Measurements from ENCODE around the gene ADAMTS7. TPM values are rescaled to one million over a fixed set of nuclear protein-coding genes. Genes with fewer than 3 reads are reported as not detected.
"Not testable (repeated sequence)": the region's sequence is repeated elsewhere in the genome, so short reads cannot be mapped to it uniquely, and the experiment has no call there.

The ADAMTS7 gene
- total RNA-seq, 1 experiment from 2014 or later = 4.2 TPM

DNA sequence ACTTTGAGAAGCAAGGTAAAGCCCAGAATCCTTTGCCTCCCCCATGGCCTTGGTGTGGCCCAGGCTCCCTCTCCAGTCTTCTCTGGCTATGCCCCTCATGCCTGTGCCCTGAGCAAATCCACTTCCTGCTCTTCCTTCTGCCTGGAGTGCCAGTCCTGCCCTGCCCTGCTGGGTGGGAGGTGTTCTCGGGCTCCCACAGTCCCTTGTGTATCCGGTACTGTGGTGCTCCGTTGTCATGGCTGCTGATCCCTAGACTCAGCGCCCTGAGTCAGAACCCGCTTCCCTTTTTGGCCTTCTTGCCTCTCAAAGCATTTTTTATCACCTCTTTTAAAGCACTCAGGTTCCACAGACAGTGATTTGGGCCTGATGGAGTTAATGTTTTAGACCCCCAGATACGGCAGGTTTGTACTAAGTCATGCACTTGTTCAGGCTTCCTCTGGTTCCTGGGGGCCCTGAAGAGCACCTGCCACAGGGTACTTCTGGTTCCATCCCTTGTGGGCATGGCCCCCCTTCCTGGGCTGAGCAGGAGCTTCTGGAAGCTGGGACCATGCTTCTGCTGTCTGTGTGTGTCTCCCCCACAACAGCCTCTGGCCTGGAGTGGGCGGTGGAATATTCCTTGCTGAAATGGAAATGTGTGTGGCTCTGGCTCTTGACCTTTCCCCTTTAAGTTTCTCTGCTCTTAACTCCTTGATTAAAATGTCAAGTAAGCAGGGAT lies 29.6 kb upstream of the ADAMTS7 start:
- H3K79me2 ChIP-seq (ENCODE audit: low read length) = no peaks in the 10 kb centered on the region
- no peaks in the 10 kb centered on the region for H3K36me3 ChIP-seq (ENCODE audit: low read depth, low read length)
- H3K9me2 ChIP-seq (replicated peaks; ENCODE audit: low read length) = no peaks in the 10 kb centered on the region
- no peak overlapping the region for H3K9ac ChIP-seq (ENCODE audit: low read length)
- no peak overlapping the region for H3K27ac ChIP-seq (ENCODE audit: low read length)
- no peak for ATAC-seq
- H4K20me1 ChIP-seq (ENCODE audit: low read length) = no peaks in the 10 kb centered on the region
- H3K4me2 ChIP-seq (ENCODE audit: low read length) = no peak overlapping the region
- intact Hi-C loops (cut with micrococcal nuclease) = no loop called here
- TF ChIP-seq EZH2 (IDR thresholded peaks at IDR 0.05; ENCODE audit: low read length, unreplicated experiment) (no peak), EZH2phosphoT487 (IDR thresholded peaks at IDR 0.05; ENCODE audit: borderline replicate concordance, low read length) (no peak), CTCF (conservative IDR thresholded peaks at IDR 0.05; ENCODE audit: low read depth, low read length) (no peak)
- H3K4me3 ChIP-seq (ENCODE audit: low read length) = no peak overlapping the region
- no peak overlapping the region for H2AFZ ChIP-seq (ENCODE audit: low read length)
- CTCF ChIA-PET = no interaction called here
- no peaks in the 10 kb centered on the region for H3F3A ChIP-seq (ENCODE audit: low read length, unreplicated experiment)
- no peaks in the 10 kb centered on the region for H3K4me1 ChIP-seq (ENCODE audit: insufficient read depth, low read length)
- POLR2A ChIA-PET (ENCODE audit: unreplicated experiment) = no interaction called here
- no peaks in the 10 kb centered on the region for H3K27me3 ChIP-seq (ENCODE audit: low read length)
- DNase-seq = no peak
- BruUV-seq (replicated peaks) = no TSS peak
- no peaks in the 10 kb centered on the region for H3K9me3 ChIP-seq (ENCODE audit: low read length)

DNA sequence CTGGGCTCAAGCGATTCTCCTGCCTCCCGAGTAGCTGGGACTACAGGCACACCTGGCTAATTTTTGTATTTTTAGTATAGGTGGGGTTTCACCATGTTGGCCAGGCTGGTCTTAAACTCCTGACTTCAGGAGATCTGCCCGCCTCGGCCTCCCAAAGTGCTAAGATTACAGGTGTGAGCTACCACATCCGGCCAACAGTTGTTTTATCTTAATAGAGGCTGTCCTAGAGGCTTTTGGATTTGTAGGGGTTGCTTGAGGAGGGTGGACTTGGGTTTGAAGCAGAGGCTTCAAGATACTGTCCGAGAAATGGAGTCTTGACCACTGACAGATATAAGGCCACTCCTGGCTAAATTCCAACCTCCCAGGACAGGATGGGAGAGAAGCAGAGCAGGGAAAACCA lies 27.9 kb upstream of the ADAMTS7 start:
- H4K20me1 ChIP-seq (ENCODE audit: low read length); H3F3A ChIP-seq (ENCODE audit: low read length, unreplicated experiment); H2AFZ ChIP-seq (ENCODE audit: low read length); H3K27ac ChIP-seq (ENCODE audit: low read length); H3K27me3 ChIP-seq (ENCODE audit: low read length); POLR2A ChIA-PET (ENCODE audit: unreplicated experiment); H3K9me2 ChIP-seq (replicated peaks; ENCODE audit: low read length); H3K9me3 ChIP-seq (ENCODE audit: low read length); H3K36me3 ChIP-seq (ENCODE audit: low read depth, low read length); H3K4me2 ChIP-seq (ENCODE audit: low read length); CTCF ChIA-PET; H3K4me1 ChIP-seq (ENCODE audit: insufficient read depth, low read length); BruUV-seq (replicated peaks); H3K9ac ChIP-seq (ENCODE audit: low read length); DNase-seq; H3K79me2 ChIP-seq (ENCODE audit: low read length); intact Hi-C loops (cut with micrococcal nuclease); H3K4me3 ChIP-seq (ENCODE audit: low read length); ATAC-seq: not testable (repeated sequence)

DNA sequence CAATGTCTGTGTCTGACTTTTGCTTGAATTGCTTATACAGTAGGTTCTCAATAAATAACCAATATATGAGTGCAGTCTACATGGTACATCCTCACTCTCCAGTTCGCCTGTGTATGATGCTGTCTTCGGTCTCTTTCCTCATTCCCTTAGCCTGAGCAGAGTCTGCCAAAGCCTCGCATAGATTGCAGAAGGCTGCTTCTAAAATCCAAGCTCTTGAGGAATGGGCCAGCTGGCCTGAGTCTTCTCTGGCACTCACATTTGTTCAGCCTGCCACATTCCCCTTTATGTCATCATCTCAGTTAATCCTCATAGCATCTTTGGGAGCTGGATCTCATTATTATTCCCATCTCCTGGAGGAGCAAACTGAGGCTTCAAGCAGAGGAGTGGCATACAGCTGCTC lies 27.2 kb upstream of the ADAMTS7 start:
- no peak for ATAC-seq
- no peaks in the 10 kb centered on the region for H3K9me2 ChIP-seq (replicated peaks; ENCODE audit: low read length)
- no peaks in the 10 kb centered on the region for H3K9me3 ChIP-seq (ENCODE audit: low read length)
- POLR2A ChIA-PET (ENCODE audit: unreplicated experiment) = no interaction called here
- no peak overlapping the region for H2AFZ ChIP-seq (ENCODE audit: low read length)
- no peaks in the 10 kb centered on the region for H3F3A ChIP-seq (ENCODE audit: low read length, unreplicated experiment)
- no peaks in the 10 kb centered on the region for H4K20me1 ChIP-seq (ENCODE audit: low read length)
- H3K4me2 ChIP-seq (ENCODE audit: low read length) = no peak overlapping the region
- CTCF ChIA-PET = no interaction called here
- intact Hi-C loops (cut with micrococcal nuclease) = no loop called here
- DNase-seq = no peak
- H3K9ac ChIP-seq (ENCODE audit: low read length) = no peak overlapping the region
- H3K27ac ChIP-seq (ENCODE audit: low read length) = no peak overlapping the region
- H3K4me3 ChIP-seq (ENCODE audit: low read length) = no peak overlapping the region
- H3K27me3 ChIP-seq (ENCODE audit: low read length) = no peaks in the 10 kb centered on the region
- H3K79me2 ChIP-seq (ENCODE audit: low read length) = no peaks in the 10 kb centered on the region
- no peaks in the 10 kb centered on the region for H3K4me1 ChIP-seq (ENCODE audit: insufficient read depth, low read length)
- no peak for TF ChIP-seq EZH2phosphoT487 (IDR thresholded peaks at IDR 0.05; ENCODE audit: borderline replicate concordance, low read length)
- TF ChIP-seq CTCF (conservative IDR thresholded peaks at IDR 0.05; ENCODE audit: low read depth, low read length) = no peak
- BruUV-seq (replicated peaks) = no TSS peak
- no peaks in the 10 kb centered on the region for H3K36me3 ChIP-seq (ENCODE audit: low read depth, low read length)

Data from PC-3 (cell line).